Naive B cell (primary cell): ENCODE results near the gene AGAP1. TPM values are rescaled to one million over a fixed set of nuclear protein-coding genes. Genes with fewer than 3 reads are reported as not detected.

Source experiments
- ATAC-seq, 2 donors: fragments of 150-1000 bp; cut with Tn5 transposase; 2 replicates each; pipeline ENCODE4 v1.10.0; 2021; ENCODE audit warnings: low read depth in 2 of 2, mild to moderate bottlenecking in 2 of 2, moderate library complexity in 2 of 2
- DNase-seq: peaks from one replicate; pipeline ENCODE4 v3.0.0; 2022
- H3K27ac Mint-ChIP-seq, 6 donors: one replicate each; pipeline ENCODE4 v1.8.0; 2020 to 2022; ENCODE audit warnings: mild to moderate bottlenecking in 6 of 6, mixed read lengths in 6 of 6, moderate library complexity in 5 of 6, inconsistent platforms in 2 of 6
- H3K27me3 Mint-ChIP-seq, 3 donors: one replicate each; pipeline ENCODE4 v1.8.0; 2021 to 2022; ENCODE audit warnings: mixed read lengths in 3 of 3, mild to moderate bottlenecking in 1 of 3
- H3K36me3 Mint-ChIP-seq, 2 donors: one replicate each; pipeline ENCODE4 v1.8.0; 2020 to 2022; ENCODE audit warnings: mixed read lengths in 2 of 2, inconsistent platforms in 1 of 2, mild to moderate bottlenecking in 1 of 2
- H3K4me1 Mint-ChIP-seq, 3 donors: one replicate each; pipeline ENCODE4 v1.8.0; 2020 to 2022; ENCODE audit warnings: mixed read lengths in 3 of 3, inconsistent platforms in 1 of 3, mild to moderate bottlenecking in 1 of 3, moderate library complexity in 1 of 3
- H3K4me3 Mint-ChIP-seq, 8 donors: one replicate each; pipeline ENCODE4 v1.8.0; 2020 to 2022; ENCODE audit warnings: mild to moderate bottlenecking in 8 of 8, mixed read lengths in 8 of 8, moderate library complexity in 8 of 8, inconsistent platforms in 2 of 8
- H3K9me3 Mint-ChIP-seq, 7 donors: one replicate each; pipeline ENCODE4 v1.8.0; 2020 to 2022; ENCODE audit warnings: mixed read lengths in 7 of 7, mild to moderate bottlenecking in 5 of 7, inconsistent platforms in 2 of 7, moderate library complexity in 1 of 7
- polyA plus RNA-seq, 6 donors: library from polyadenylated mRNA; unstranded; fragments of 300-500 nt; fragmentation: Illumina TruSeq; gene quantifications; one replicate each; pipeline ENCODE4 v1.2.3, GENCODE V29; 2021; ENCODE audit warnings: low read depth in 6 of 6

AGAP1 gene
- polyA plus RNA-seq, 6 donors from 2014 or later, result not detected

GRCh38 chr2:235868645-235869044, 374.8 kb downstream of the AGAP1 start:
- Mint-ChIP-seq H3K4me3 (no peak overlapping the region), H3K4me1 (no peaks in the 10 kb centered on the region), H3K9me3 (peaks cover 0 to 11% (median 8%) of the 10 kb centered on the region in 7 donors), H3K36me3 (peaks cover 0 to 8% of the 10 kb centered on the region in 2 donors), H3K27me3 (peaks cover 5 to 18% (median 14%) of the 10 kb centered on the region in 3 donors), H3K27ac (no peak overlapping the region)
- DNase-seq, result no peak
- ATAC-seq, result no peak

GRCh38 chr2:235870515-235870914, 376.7 kb downstream of the AGAP1 start:
- peaks cover 0 to 11% (median 8%) of the 10 kb centered on the region in 7 donors for H3K9me3 Mint-ChIP-seq
- ATAC-seq, result no peak
- no peaks in the 10 kb centered on the region for H3K4me1 Mint-ChIP-seq
- no peak overlapping the region for H3K4me3 Mint-ChIP-seq
- peaks cover 0 to 8% of the 10 kb centered on the region in 2 donors for H3K36me3 Mint-ChIP-seq
- no peak for DNase-seq
- H3K27me3 Mint-ChIP-seq, result peaks cover 0 to 7% (median 6%) of the 10 kb centered on the region in 3 donors
- H3K27ac Mint-ChIP-seq, result no peak overlapping the region

- H3K27ac Mint-ChIP-seq, result no peak overlapping the region
- H3K36me3 Mint-ChIP-seq, result peaks cover 0 to 6% of the 10 kb centered on the region in 2 donors
- no peaks in the 10 kb centered on the region for H3K27me3 Mint-ChIP-seq
- peaks cover 0 to 4% (median 3%) of the 10 kb centered on the region in 7 donors for H3K9me3 Mint-ChIP-seq
- H3K4me3 Mint-ChIP-seq, result no peak overlapping the region
- no peaks in the 10 kb centered on the region for H3K4me1 Mint-ChIP-seq
- ATAC-seq (no peak), DNase-seq (no peak)
These were observed 382.3 kb downstream of the AGAP1 start for GRCh38 chr2:235876099-235876679.

- ATAC-seq (no peak), DNase-seq (no peak)
- no peak overlapping the region for H3K4me3 Mint-ChIP-seq
- no peaks in the 10 kb centered on the region for H3K4me1 Mint-ChIP-seq
- H3K27ac Mint-ChIP-seq, result no peak overlapping the region
- H3K27me3 Mint-ChIP-seq, result no peaks in the 10 kb centered on the region
- H3K36me3 Mint-ChIP-seq, result no peaks in the 10 kb centered on the region
- peaks cover 0 to 2% (median 0%) of the 10 kb centered on the region in 7 donors for H3K9me3 Mint-ChIP-seq
These were observed 383.5 kb downstream of the AGAP1 start for GRCh38 chr2:235877275-235877802.

GRCh38 chr2:235879116-235879515, 385.3 kb downstream of the AGAP1 start:
- Mint-ChIP-seq H3K27me3 (no peaks in the 10 kb centered on the region), H3K36me3 (no peaks in the 10 kb centered on the region), H3K27ac (no peak overlapping the region), H3K4me1 (no peaks in the 10 kb centered on the region), H3K4me3 (no peak overlapping the region), H3K9me3 (peaks cover 0 to 2% (median 0%) of the 10 kb centered on the region in 7 donors)
- no peak for DNase-seq
- ATAC-seq, result no peak

- H3K27me3 Mint-ChIP-seq, result no peaks in the 10 kb centered on the region
- DNase-seq (no peak), ATAC-seq (no peak)
- H3K27ac Mint-ChIP-seq, result peak overlapping the region in 1 of 6 donors; percentile 46
- H3K4me3 Mint-ChIP-seq, result no peak overlapping the region
- H3K36me3 Mint-ChIP-seq, result no peaks in the 10 kb centered on the region
- no peaks in the 10 kb centered on the region for H3K4me1 Mint-ChIP-seq
- H3K9me3 Mint-ChIP-seq, result peaks cover 0 to 6% (median 3%) of the 10 kb centered on the region in 7 donors
These were observed 389.8 kb downstream of the AGAP1 start for GRCh38 chr2:235883675-235884074.

GRCh38 chr2:235889302-235889630, 395.4 kb downstream of the AGAP1 start:
- ATAC-seq (no peak), DNase-seq (no peak)
- Mint-ChIP-seq H3K4me3 (no peak overlapping the region), H3K27me3 (no peaks in the 10 kb centered on the region), H3K36me3 (no peaks in the 10 kb centered on the region), H3K4me1 (no peaks in the 10 kb centered on the region), H3K9me3 (peaks cover 0 to 10% (median 3%) of the 10 kb centered on the region in 7 donors), H3K27ac (no peak overlapping the region)

- H3K4me3 Mint-ChIP-seq, result no peak overlapping the region
- no peak overlapping the region for H3K27ac Mint-ChIP-seq
- no peaks in the 10 kb centered on the region for H3K36me3 Mint-ChIP-seq
- no peaks in the 10 kb centered on the region for H3K27me3 Mint-ChIP-seq
- ATAC-seq (no peak), DNase-seq (no peak)
- peaks cover 0 to 7% (median 5%) of the 10 kb centered on the region in 7 donors for H3K9me3 Mint-ChIP-seq
- no peaks in the 10 kb centered on the region for H3K4me1 Mint-ChIP-seq
These were observed 399.4 kb downstream of the AGAP1 start for GRCh38 chr2:235893129-235893698.

GRCh38 chr2:235894839-235895238, 401.0 kb downstream of the AGAP1 start:
- no peak overlapping the region for H3K27ac Mint-ChIP-seq
- H3K9me3 Mint-ChIP-seq, result peaks cover 1 to 7% (median 5%) of the 10 kb centered on the region in 7 donors
- H3K36me3 Mint-ChIP-seq, result no peaks in the 10 kb centered on the region
- H3K27me3 Mint-ChIP-seq, result no peaks in the 10 kb centered on the region
- H3K4me1 Mint-ChIP-seq, result no peaks in the 10 kb centered on the region
- ATAC-seq, result no peak
- DNase-seq, result no peak
- no peak overlapping the region for H3K4me3 Mint-ChIP-seq

GRCh38 chr2:235896061-235896460, 402.2 kb downstream of the AGAP1 start:
- H3K27ac Mint-ChIP-seq, result no peak overlapping the region
- no peak overlapping the region for H3K4me3 Mint-ChIP-seq
- no peaks in the 10 kb centered on the region for H3K4me1 Mint-ChIP-seq
- DNase-seq, result no peak
- peaks cover 3 to 7% (median 5%) of the 10 kb centered on the region in 7 donors for H3K9me3 Mint-ChIP-seq
- no peaks in the 10 kb centered on the region for H3K27me3 Mint-ChIP-seq
- no peak for ATAC-seq
- no peaks in the 10 kb centered on the region for H3K36me3 Mint-ChIP-seq

GRCh38 chr2:235897992-235898391, 404.1 kb downstream of the AGAP1 start:
- DNase-seq, result no peak
- no peak for ATAC-seq
- Mint-ChIP-seq H3K4me1 (no peaks in the 10 kb centered on the region), H3K36me3 (no peaks in the 10 kb centered on the region), H3K4me3 (no peak overlapping the region), H3K27ac (no peak overlapping the region), H3K27me3 (no peaks in the 10 kb centered on the region), H3K9me3 (peaks cover 3 to 7% (median 4%) of the 10 kb centered on the region in 7 donors)

GRCh38 chr2:235898766-235899165, 404.9 kb downstream of the AGAP1 start:
- ATAC-seq (no peak), DNase-seq (no peak)
- peaks cover 0 to 5% (median 0%) of the 10 kb centered on the region in 3 donors for H3K27me3 Mint-ChIP-seq
- no peak overlapping the region for H3K4me3 Mint-ChIP-seq
- H3K9me3 Mint-ChIP-seq, result peaks cover 0 to 7% (median 4%) of the 10 kb centered on the region in 7 donors
- no peaks in the 10 kb centered on the region for H3K4me1 Mint-ChIP-seq
- H3K27ac Mint-ChIP-seq, result no peak overlapping the region
- no peaks in the 10 kb centered on the region for H3K36me3 Mint-ChIP-seq

- ATAC-seq (no peak), DNase-seq (no peak)
- Mint-ChIP-seq H3K27ac (no peak overlapping the region), H3K27me3 (peaks cover 0 to 17% (median 1%) of the 10 kb centered on the region in 3 donors), H3K9me3 (peaks cover 0 to 7% (median 0%) of the 10 kb centered on the region in 7 donors), H3K4me3 (no peak overlapping the region), H3K4me1 (no peaks in the 10 kb centered on the region), H3K36me3 (no peaks in the 10 kb centered on the region)
These were observed 406.8 kb downstream of the AGAP1 start for GRCh38 chr2:235900631-235901030.

- H3K9me3 Mint-ChIP-seq, result peaks cover 0 to 3% (median under 1%) of the 10 kb centered on the region in 7 donors
- ATAC-seq (no peak), DNase-seq (no peak)
- H3K4me1 Mint-ChIP-seq, result no peaks in the 10 kb centered on the region
- H3K27ac Mint-ChIP-seq, result no peak overlapping the region
- no peak overlapping the region for H3K4me3 Mint-ChIP-seq
- no peaks in the 10 kb centered on the region for H3K36me3 Mint-ChIP-seq
- peaks cover 0 to 23% (median 7%) of the 10 kb centered on the region in 3 donors for H3K27me3 Mint-ChIP-seq
These were observed 407.4 kb downstream of the AGAP1 start for GRCh38 chr2:235901243-235901642.
